ENCODE data around the gene ALDH3A2.

Gene ALDH3A2

GRCh38 chr17:19716108-19717030 lies 67.8 kb downstream of the ALDH3A2 start, which contains the start of gene SLC47A2:
TSS of gene SLC47A2 (minus strand) at chr17:19716584. CDS start at chr17:19716555, 29 bp downstream.
- DNase-seq (ENCODE audit: low spot score), result no peak

GRCh38 chr17:19717031-19717360 lies 68.4 kb downstream of the ALDH3A2 start:
- DNase-seq (ENCODE audit: low spot score), result no peak

GRCh38 chr17:19717411-19717908 lies 68.9 kb downstream of the ALDH3A2 start:
- no peak for DNase-seq (ENCODE audit: low spot score)

- no peak for DNase-seq (ENCODE audit: low spot score)
These were observed 69.6 kb downstream of the ALDH3A2 start for GRCh38 chr17:19718041-19718612.

GRCh38 chr17:19718613-19719354 lies 70.2 kb downstream of the ALDH3A2 start:
- DNase-seq (ENCODE audit: low spot score), result no peak

GRCh38 chr17:19719355-19720209 lies 71.0 kb downstream of the ALDH3A2 start:
- DNase-seq (ENCODE audit: low spot score), result no peak

GRCh38 chr17:19720210-19720475 lies 71.6 kb downstream of the ALDH3A2 start:
- DNase-seq (ENCODE audit: low spot score), result no peak

GRCh38 chr17:19720631-19721426 lies 72.3 kb downstream of the ALDH3A2 start:
- no peak for DNase-seq (ENCODE audit: low spot score)

- no peak for DNase-seq (ENCODE audit: low spot score)
These were observed 75.4 kb downstream of the ALDH3A2 start for GRCh38 chr17:19723964-19724363.

- peak; percentile 40 for DNase-seq (ENCODE audit: low spot score)
These were observed 76.2 kb downstream of the ALDH3A2 start for GRCh38 chr17:19724501-19725420.

- DNase-seq (ENCODE audit: low spot score), result no peak
These were observed 76.9 kb downstream of the ALDH3A2 start for GRCh38 chr17:19725486-19725885.

GRCh38 chr17:19726631-19727376 lies 78.3 kb downstream of the ALDH3A2 start:
- no peak for DNase-seq (ENCODE audit: low spot score)
